HG03378 (cell line): ENCODE results near the gene CFH.
"Not testable (repeated sequence)": the region's sequence is repeated elsewhere in the genome, so short reads cannot be mapped to it uniquely, and the experiment has no call there.

Experiments
- ATAC-seq: cut with Tn5 transposase; IDR thresholded peaks from one replicate; pipeline ENCODE4 v1.9.1; 2021; ENCODE audit warnings: mild to moderate bottlenecking, moderate library complexity; ENCODE audit not compliant: unreplicated experiment

Gene CFH

DNA sequence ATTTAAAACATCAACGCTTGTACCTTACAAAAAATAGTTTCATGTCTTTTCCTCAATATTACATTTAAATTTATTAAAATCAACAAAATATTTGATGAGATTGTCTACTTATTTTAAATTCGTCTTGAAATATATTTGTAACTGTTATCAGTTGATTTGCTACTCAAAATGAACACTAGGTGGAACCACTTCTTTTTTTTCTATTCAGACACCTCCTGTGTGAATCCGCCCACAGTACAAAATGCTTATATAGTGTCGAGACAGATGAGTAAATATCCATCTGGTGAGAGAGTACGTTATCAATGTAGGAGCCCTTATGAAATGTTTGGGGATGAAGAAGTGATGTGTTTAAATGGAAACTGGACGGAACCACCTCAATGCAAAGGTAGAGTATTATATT, 91.4 kb downstream of the CFH start:
- ATAC-seq: peak; percentile 95

DNA sequence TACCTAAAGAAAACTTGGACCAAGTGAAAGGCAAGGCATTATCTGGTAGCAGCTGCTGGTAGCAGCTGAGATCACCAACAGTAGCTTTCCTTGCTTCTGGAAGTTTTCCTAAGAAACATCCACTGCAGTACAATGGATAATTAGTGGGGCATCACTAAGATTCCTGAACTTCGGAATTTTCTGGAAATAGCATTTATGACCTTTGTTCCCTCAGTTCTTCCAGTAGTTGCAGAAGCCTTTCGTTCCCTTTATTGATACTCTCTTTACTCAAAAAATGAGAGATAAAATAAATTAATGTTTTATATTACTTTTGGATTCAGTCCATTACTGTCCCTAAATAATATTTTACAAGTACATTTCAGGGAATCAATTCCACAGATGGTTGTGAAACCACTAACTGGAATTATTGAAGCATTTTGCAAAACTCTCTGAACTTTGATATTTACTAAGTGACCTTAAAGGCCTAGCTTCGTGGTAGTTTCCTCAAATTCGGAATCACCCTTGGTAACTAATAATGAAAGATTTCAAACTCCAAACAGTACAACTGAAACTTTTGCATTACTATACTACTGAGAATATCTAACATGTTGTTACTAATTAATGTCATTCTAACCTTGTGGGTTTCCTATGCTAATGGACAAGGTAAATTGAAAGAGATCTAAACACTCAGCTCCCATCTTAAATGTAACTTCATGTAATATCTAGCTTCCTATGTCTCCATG, 113.3 kb downstream of the CFH start:
- ATAC-seq: not testable (repeated sequence)

DNA sequence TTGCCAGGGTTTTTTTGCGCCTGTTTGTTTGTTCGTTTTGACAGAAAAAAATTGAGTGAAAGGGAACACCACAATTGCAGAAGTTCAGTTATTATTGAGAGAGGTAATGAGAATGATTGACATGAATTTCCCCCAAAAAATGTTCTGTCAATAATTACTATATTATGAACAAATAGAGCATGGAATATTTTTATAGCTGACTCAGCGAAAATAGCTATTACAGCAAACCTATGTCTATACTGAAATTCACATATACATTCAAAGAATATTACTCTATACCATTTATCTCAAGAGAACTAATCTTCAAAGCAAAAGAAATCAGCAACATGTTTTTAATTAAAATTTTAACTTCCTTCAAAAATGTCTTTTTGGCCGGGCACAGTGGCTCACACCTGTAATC, 118.0 kb downstream of the CFH start:
- ATAC-seq: not testable (repeated sequence)

DNA sequence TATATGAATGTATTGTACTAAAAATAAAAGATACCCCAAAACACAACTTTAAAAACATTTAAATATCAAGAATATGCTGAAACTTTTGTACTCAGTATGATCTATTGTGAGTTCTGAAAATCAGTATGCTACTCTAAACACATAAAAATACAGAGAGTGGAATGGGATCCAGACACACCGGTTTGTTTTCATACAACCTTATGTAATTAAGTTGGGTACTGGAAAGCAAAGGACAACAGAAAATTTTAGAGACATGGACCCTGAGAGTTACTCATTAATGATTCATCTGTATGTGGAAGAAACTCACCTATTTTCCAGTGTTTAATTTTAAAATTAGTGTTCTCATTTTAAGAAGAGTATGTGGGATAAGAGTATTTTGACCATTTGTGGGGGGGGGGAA, 121.9 kb downstream of the CFH start:
- no peak for ATAC-seq

DNA sequence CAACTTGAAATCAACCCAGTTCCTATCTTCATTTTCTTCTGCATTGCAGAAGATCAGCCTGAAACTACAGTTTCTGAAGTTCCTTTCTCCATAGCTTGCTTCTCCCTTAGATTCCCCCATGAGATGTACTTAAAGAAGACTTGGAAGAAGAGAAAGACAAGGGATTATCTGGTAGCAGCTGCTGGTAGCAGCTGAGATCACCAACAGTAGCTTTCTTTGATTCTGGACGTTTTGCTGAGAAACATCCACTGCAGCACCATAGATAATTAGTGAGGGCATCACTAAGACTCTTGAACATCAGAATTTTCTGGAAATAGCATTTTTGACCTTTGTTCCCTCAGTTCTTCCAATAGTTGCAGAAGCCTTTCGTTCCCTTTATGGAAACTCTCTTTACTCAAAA, 122.3 kb downstream of the CFH start:
- ATAC-seq: no peak

DNA sequence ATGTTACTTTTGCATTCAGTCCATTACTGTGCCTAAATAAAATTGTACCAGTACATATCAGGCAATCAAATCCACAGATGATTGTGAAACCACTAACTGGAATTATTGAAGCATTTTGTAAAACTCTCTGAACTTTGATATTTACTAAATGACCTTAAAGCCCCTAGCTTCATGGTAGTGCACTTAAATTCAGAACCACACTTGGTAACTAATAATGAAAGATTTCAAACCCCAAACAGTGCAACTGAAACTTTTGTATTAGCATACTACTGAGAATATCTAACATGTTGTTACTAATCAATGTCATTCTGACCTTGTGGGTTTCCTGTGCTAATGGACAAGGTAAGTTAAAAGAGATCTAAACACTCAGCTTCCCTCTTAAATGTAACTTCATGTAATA, 122.8 kb downstream of the CFH start, which contains the start of gene CFHR3:
Gene CFHR3 (plus strand): TSS at position 238 of the 400 bp plus-strand sequence. CDS start 47 bp downstream, at position 285.
- ATAC-seq: peak; percentile 100

DNA sequence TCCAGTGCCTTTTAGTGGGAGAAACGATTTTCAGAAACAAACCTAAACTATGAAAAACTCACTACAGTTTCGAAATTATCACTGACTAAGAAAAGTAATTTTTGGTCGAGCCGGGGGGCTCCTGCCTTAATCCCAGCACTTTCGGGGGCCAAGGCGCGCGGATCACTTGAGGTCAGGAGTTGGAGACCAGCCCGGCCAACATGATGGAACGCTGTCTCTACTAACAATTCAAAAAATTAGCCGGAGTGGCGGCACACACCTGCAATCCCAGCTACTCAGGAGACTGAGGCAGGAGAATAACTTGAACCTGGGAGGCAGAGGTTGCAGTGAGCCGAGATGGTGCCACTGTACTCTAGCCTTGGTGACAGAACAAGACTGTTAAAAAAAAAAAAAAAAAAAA, 125.8 kb downstream of the CFH start:
- no peak for ATAC-seq

DNA sequence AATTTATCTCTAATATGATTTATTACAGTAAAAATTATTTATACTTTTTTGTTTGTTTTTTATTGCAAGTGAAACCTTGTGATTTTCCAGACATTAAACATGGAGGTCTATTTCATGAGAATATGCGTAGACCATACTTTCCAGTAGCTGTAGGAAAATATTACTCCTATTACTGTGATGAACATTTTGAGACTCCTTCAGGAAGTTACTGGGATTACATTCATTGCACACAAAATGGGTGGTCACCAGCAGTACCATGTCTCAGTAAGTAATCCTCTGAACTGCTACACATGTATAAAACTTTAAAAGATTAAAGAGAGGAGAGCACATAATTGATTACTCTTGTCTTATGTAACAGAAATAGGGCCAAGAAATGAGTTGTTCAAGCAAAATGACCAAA, 127.2 kb downstream of the CFH start:
- no peak for ATAC-seq

DNA sequence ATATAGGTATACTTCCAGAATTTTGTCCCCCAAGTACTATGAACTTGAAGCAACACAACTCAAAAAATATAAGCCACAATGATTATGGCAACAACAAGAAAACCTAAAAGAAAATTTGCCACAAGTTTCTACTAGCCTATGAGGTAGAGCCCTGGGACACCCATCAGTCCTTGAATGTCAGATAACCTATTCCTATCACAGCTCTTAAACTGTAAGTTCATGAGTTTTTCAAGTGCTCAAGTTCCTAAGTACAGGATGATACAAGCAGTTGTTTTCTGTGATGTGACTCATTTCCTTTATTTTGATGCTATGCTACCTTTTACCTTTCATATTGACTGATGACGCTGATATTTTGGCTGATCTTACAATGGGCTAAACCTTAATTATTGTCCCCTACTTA, 139.4 kb downstream of the CFH start:
- ATAC-seq: not testable (repeated sequence)

DNA sequence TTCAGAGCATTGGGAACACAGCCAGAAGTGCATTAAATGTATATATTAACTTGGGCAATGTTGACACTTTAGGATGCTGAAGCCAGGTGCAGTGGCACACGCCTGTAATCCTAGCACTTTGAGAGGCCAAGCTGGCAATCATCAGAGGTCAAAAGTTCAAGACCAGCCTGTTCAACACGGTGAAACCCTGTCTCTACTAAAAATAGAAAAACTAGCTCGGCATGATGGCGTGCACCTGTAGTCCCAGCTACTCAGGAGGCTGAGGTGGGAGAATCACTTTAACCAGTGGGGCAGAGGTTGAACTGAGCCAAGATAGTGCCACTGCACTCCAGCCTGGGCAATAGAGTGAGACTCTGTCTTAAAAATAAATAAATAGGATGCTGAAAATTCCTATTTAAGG, 142.3 kb downstream of the CFH start:
- not testable (repeated sequence) for ATAC-seq
